ENCODE measurements around the gene DIS3L2. TPM values are rescaled to one million over a fixed set of nuclear protein-coding genes. Genes with fewer than 3 reads are reported as not detected.
A peak's percentile ranks its signal among the peaks of the same experiment; 100 is the strongest.

Gene DIS3L2
- total RNA-seq, 1 donor: 24.9 TPM

DNA sequence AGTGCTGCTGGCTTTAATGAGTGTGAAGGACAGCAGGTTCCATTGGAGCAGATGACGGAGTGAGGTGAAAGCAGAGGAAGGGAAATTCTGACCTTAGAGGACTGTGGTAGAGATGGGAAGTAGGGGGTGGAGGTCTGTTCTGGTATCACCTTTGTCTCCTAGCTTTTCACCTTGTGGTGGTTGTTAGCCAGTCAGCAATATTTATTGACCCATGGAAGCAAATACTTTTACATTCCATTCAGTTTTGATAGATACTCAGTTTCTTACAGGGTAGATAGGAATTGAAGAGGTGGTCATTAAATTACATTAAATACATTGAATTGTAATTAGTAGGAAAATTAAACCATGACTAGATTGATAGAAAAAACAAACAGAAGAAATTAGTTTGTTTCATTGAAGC lies 180.1 kb downstream of the DIS3L2 start:
- no peak overlapping the region for H3K4me3 ChIP-seq (ENCODE audit: low read depth, low read length)
- no peak for DNase-seq (ENCODE audit: low read depth)
- TF ChIP-seq, protein P1, sequence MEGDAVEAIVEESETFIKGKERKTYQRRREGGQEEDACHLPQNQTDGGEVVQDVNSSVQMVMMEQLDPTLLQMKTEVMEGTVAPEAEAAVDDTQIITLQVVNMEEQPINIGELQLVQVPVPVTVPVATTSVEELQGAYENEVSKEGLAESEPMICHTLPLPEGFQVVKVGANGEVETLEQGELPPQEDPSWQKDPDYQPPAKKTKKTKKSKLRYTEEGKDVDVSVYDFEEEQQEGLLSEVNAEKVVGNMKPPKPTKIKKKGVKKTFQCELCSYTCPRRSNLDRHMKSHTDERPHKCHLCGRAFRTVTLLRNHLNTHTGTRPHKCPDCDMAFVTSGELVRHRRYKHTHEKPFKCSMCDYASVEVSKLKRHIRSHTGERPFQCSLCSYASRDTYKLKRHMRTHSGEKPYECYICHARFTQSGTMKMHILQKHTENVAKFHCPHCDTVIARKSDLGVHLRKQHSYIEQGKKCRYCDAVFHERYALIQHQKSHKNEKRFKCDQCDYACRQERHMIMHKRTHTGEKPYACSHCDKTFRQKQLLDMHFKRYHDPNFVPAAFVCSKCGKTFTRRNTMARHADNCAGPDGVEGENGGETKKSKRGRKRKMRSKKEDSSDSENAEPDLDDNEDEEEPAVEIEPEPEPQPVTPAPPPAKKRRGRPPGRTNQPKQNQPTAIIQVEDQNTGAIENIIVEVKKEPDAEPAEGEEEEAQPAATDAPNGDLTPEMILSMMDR (IDR thresholded peaks at IDR 0.05; ENCODE audit: insufficient read depth, low read length): no peak

DNA sequence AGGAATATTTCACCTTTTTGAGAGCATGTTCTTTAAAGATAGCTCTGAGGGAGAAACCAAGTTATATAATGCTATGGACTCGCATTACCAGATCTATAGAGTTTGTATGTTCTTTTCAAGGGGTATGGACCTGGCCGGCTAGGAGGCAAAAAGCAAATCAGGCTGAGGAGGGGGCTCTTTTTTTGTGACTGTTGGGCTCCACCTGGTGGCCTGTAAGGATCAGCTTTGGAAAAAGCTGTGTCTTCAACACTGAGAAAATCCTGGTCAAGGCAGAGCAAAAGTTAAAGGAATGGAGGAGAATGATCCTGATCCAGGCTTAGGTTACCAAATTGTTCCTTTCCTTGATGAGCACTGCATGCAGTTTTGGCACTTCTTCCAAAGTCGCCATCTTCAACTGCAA lies 180.5 kb downstream of the DIS3L2 start:
- DNase-seq (ENCODE audit: low read depth): peak; percentile 47
- H3K4me3 ChIP-seq (ENCODE audit: low read depth, low read length): no peak overlapping the region
- TF ChIP-seq, protein P1 (IDR thresholded peaks at IDR 0.05; ENCODE audit: insufficient read depth, low read length): peak; percentile 72

DNA sequence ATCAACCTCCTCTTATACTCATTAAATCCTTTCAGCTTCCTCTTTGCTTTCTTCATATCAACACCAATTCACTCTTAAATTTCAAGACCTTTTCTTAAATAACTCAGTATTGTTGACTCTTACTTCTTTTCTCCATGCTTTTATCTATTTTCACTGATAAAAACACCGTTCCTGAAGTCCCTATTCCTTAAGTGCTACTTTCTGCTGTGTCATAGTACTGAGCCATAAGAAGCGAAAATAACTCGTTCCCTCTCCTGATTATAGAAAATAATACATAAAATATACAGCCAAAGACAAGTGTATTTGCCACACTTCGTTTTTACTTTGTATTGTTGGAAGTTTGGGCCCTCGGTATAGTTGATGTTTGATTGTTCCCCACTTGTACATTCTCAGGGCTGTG lies 181.0 kb downstream of the DIS3L2 start:
- TF ChIP-seq, protein P1 (IDR thresholded peaks at IDR 0.05; ENCODE audit: insufficient read depth, low read length): no peak
- no peak for DNase-seq (ENCODE audit: low read depth)
- no peak overlapping the region for H3K4me3 ChIP-seq (ENCODE audit: low read depth, low read length)

DNA sequence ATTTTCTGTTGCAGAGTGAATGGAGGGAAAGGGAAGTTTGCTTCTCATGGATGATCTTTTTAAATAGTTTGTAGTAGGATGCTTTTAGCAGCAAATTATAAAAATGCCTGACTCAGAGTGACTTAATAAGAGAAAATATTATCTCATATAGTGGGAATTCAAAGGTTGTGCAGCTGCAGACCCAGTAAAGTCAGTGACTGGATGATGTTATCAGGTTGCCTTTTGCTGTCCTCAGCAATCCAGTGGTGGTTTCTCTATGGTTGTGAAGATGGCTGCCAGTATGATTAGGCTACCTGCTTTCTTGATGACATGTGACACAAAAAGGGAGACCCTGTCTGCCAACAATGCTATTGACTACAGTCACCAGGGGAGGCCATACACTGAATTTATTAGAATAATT lies 184.8 kb downstream of the DIS3L2 start:
- no peak overlapping the region for H3K4me3 ChIP-seq (ENCODE audit: low read depth, low read length)
- DNase-seq (ENCODE audit: low read depth): peak; percentile 7
- TF ChIP-seq, protein P1 (IDR thresholded peaks at IDR 0.05; ENCODE audit: insufficient read depth, low read length): no peak

DNA sequence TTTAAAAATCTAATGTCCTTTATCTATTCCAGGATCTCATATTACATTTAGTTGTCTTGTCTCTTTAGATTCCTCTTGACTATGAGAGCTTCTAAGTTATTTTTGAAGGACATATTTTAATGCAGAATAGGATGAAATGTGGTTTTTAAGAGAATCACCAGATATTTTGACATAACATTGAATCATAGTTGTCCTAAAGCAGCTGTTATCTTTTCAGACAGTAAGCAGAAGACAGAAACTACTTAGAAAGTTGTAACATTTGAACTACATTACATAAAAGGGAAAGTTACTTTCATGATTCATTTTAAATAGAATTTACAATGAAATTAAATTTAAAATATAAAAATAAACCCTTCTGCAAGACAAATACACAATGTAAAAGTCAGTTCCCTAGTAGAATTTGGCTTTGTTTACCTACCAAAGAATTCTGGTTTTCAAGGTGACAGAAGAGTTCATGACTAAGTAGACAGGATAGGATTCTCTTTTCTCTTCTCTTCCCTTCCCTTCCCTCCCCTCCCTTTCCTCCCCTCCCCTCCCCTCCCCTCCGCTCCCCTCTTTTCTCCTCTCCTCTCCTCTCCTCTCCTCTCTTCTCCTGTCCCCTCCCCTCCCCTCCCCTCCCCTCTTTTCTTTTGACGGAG lies 186.0 kb downstream of the DIS3L2 start:
- H3K4me3 ChIP-seq (ENCODE audit: low read depth, low read length): no peak overlapping the region
- TF ChIP-seq, protein P1 (IDR thresholded peaks at IDR 0.05; ENCODE audit: insufficient read depth, low read length): no peak
- no peak for DNase-seq (ENCODE audit: low read depth)

DNA sequence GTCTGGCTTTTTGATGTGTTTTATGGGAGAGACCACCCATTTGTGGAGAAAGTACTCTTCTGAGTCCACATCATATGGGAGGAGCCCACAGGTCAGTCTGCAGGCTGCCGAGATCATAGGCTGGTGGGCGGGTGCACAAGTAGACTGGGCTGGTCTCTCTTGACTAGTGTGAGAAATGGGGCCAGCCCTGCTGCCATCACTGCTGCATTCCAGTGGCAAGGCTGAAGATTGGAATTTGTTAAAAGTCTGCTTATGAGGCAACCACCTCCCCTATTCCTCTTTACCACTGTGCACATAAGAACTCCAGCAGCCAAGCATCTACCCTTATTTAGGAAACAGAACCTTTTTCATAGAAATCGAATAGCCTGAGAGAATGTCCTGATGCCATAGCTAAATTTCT lies 200.7 kb downstream of the DIS3L2 start:
- H3K4me3 ChIP-seq (ENCODE audit: low read depth, low read length): no peak overlapping the region
- TF ChIP-seq, protein P1 (IDR thresholded peaks at IDR 0.05; ENCODE audit: insufficient read depth, low read length): no peak
- peak; percentile 12 for DNase-seq (ENCODE audit: low read depth)

DNA sequence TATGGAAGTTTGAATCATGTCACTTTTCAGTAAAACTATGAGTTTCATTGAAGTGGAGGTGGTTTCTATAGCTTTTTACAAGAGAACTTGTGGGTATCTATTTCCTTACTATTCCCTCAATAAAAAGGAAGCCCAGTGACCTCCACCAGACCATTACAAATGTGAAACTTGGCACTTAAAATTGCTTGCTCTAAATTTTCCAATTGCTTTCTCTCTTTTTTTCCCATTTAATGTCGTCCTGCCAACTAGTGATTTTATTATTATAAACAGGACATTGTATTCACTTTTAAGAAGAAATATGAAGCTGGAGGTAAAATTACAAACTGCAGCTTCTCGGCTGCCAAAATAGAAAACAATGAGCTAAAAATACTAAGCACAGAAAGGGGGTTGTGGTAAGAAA lies 208.9 kb downstream of the DIS3L2 start:
- H3K4me3 ChIP-seq (ENCODE audit: low read depth, low read length): no peak overlapping the region
- TF ChIP-seq, protein P1 (IDR thresholded peaks at IDR 0.05; ENCODE audit: insufficient read depth, low read length): no peak
- DNase-seq (ENCODE audit: low read depth): peak; percentile 25

All from fibroblast of the aortic adventitia (primary cell).